Naive thymus-derived CD8-positive, alpha-beta T cell (primary cell): ENCODE data around the gene PNKD. TPM values are rescaled to one million over a fixed set of nuclear protein-coding genes. Genes with fewer than 3 reads are reported as not detected.

Experiments
- ATAC-seq, 2 donors: fragments of 150-1000 bp; cut with Tn5 transposase in 1 of 2; sonication (Bioruptor Pico), chemical (Tn5 transposase) in 1 of 2; 1 replicate in 1 of 2; 2 replicates in 1 of 2; pipeline ENCODE4 v1.10.0; 2021; ENCODE audit warnings: mild to moderate bottlenecking in 2 of 2, moderate library complexity in 2 of 2
- POLR2A ChIA-PET: fragments of 350-600 bp; sonication (Branson Sonifier 250); formaldehyde crosslinking; loops from one replicate; lab custom pipeline; 2021; ENCODE audit warnings: antibody characterized with exemption; lab: Charles Lee
- DNase-seq, 10 donors: peaks; one replicate each; pipeline versions ENCODE4 v3.0.0 to v3.0.0-alpha.2; 2020 to 2022
- H3K27ac Mint-ChIP-seq, 10 donors: one replicate each; pipeline ENCODE4 v1.8.0; 2020 to 2022; ENCODE audit warnings: mild to moderate bottlenecking in 10 of 10, mixed read lengths in 10 of 10, moderate library complexity in 4 of 10, inconsistent platforms in 1 of 10
- H3K27me3 Mint-ChIP-seq, 5 donors: one replicate each; pipeline ENCODE4 v1.8.0; 2021 to 2022; ENCODE audit warnings: mixed read lengths in 5 of 5
- H3K36me3 Mint-ChIP-seq, 3 donors: one replicate each; pipeline ENCODE4 v1.8.0; 2020 to 2022; ENCODE audit warnings: mixed read lengths in 3 of 3, mild to moderate bottlenecking in 2 of 3, inconsistent platforms in 1 of 3
- H3K4me1 Mint-ChIP-seq, 4 donors: one replicate each; pipeline ENCODE4 v1.8.0; 2021 to 2022; ENCODE audit warnings: mixed read lengths in 4 of 4
- H3K4me3 Mint-ChIP-seq, 10 donors: one replicate each; pipeline ENCODE4 v1.8.0; 2020 to 2022; ENCODE audit warnings: mild to moderate bottlenecking in 10 of 10, mixed read lengths in 10 of 10, moderate library complexity in 6 of 10, inconsistent platforms in 1 of 10
- H3K9me3 Mint-ChIP-seq, 9 donors: one replicate each; pipeline ENCODE4 v1.8.0; 2020 to 2022; ENCODE audit warnings: mixed read lengths in 9 of 9, mild to moderate bottlenecking in 3 of 9, inconsistent platforms in 1 of 9, moderate library complexity in 1 of 9
- microRNA-seq: library from miRNA; unstranded; fragments of <30 nt; microRNA quantifications from one replicate; pipeline ENCODE4 v1.2.0, GENCODE V29; 2022; ENCODE audit warnings: borderline microRNAs expressed
- polyA plus RNA-seq, 3 donors: library from polyadenylated mRNA; unstranded; fragments of 300-500 nt; fragmentation: Illumina TruSeq; gene quantifications; one replicate each; pipeline ENCODE4 v1.2.3, GENCODE V29; 2021
- total RNA-seq, 8 experiments: library from RNA in 2 of 8; stranded (reverse) in 2 of 8; gene quantifications; one replicate each; pipeline ENCODE4 v1.2.3 and lab custom pipeline; 2021 to 2026

PNKD gene
- total and polyA plus RNA-seq, 5 experiments from 2014 or later: 33.6 to 119 (median 108) TPM

- DNase-seq (peak in 1 of 10 donors; percentile 24), ATAC-seq (no peak)
- POLR2A ChIA-PET: interaction anchor here (1.2 to 1.5 kb wide), 2 partner anchors 20 to 91 kb away, joined by 3 to 5 read pairs; no protein-coding TSS in a partner anchor
- Mint-ChIP-seq H3K27me3 (no peaks in the 10 kb centered on the region), H3K36me3 (no peaks in the 10 kb centered on the region), H3K4me3 (peak overlapping the region in 1 of 10 donors; percentile 20), H3K27ac (peak overlapping the region in 3 of 10 donors; percentile 36 to 57 (median 38)), H3K9me3 (no peaks in the 10 kb centered on the region), H3K4me1 (peaks cover 16 to 49% (median 39%) of the 10 kb centered on the region in 4 donors)
These were observed 122.1 kb downstream of the PNKD start for GRCh38 chr2:218392459-218392858.

DNA sequence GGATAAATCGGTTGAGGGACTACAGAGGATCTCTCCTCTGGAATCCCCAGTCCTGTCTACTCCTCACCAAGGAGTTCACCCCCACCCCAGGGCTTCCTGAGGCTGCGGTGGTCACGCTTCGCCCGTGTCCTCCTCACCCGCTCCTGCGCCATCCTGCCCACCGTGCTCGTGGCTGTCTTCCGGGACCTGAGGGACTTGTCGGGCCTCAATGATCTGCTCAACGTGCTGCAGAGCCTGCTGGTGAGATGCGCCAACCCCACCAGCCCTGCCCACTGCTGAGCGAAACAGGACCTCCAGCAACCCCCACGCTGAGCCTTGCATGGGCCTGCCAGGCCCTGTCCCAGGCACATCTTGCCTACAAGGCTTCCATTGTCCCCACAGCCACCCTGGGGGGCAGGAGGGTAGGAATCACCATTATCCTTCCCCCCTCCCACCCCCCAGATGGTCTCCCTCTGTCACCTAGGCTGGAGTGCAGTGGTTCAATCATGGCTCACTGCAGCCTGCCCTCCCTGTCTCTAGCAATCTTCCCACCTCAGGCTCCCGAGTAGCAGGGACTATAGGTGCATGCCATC, 122.7 kb downstream of the PNKD start:
- POLR2A ChIA-PET: interaction anchor here (0.8 to 1.7 kb wide), 4 partner anchors 20 to 91 kb away, joined by 3 to 7 read pairs (median 4); partner anchors contain the start of gene CATIP
- Mint-ChIP-seq H3K27me3 (no peaks in the 10 kb centered on the region), H3K36me3 (no peaks in the 10 kb centered on the region), H3K9me3 (no peaks in the 10 kb centered on the region), H3K27ac (peak overlapping the region in 6 of 10 donors; percentile 20 to 57 (median 38)), H3K4me1 (peaks cover 19 to 54% (median 42%) of the 10 kb centered on the region in 4 donors), H3K4me3 (peak overlapping the region in 1 of 10 donors; percentile 20)
- ATAC-seq (no peak), DNase-seq (peak in 1 of 10 donors; percentile 61)

DNA sequence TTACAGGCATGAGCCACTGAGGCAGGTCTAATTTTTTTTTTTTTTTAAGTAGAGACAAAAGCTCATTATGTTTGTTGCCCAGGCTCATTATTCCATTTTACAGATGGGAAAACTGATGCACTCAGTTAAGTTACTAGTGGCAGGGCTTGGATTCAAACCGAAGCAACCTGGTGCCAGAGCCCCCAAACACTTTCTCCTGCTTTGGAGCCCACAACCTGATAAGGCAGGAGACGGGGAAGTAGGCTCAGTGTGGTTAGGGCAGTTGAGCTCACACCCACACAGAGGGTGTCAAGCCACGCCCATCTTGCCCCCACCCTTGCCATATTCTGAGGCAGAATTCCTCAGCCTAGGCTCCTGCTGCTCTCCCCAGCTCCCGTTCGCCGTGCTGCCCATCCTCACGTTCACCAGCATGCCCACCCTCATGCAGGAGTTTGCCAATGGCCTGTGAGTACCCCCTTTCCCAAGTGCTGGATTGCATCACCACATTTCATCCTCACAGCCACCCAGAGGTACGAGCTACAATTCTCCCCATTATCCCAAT, 123.5 kb downstream of the PNKD start:
- Mint-ChIP-seq H3K9me3 (no peaks in the 10 kb centered on the region), H3K27me3 (no peaks in the 10 kb centered on the region), H3K36me3 (no peaks in the 10 kb centered on the region), H3K4me1 (peaks cover 21 to 56% (median 44%) of the 10 kb centered on the region in 4 donors), H3K4me3 (peak overlapping the region in 3 of 10 donors; percentile 8 to 32 (median 20)), H3K27ac (peak overlapping the region in 9 of 10 donors; percentile 20 to 99 (median 51))
- DNase-seq (no peak), ATAC-seq (no peak)
- POLR2A ChIA-PET: interaction anchor here (0.7 to 4.2 kb wide), 11 partner anchors 9 to 123 kb away, joined by 3 to 69 read pairs (median 5); partner anchors contain the start of gene CATIP

- H3K9me3 Mint-ChIP-seq: no peaks in the 10 kb centered on the region
- peaks cover 21 to 56% (median 46%) of the 10 kb centered on the region in 4 donors for H3K4me1 Mint-ChIP-seq
- peak overlapping the region in 9 of 10 donors; percentile 43 to 99 (median 65) for H3K27ac Mint-ChIP-seq
- peak overlapping the region in 4 of 10 donors; percentile 8 to 32 (median 24) for H3K4me3 Mint-ChIP-seq
- peak in 1 of 10 donors; percentile 63 for DNase-seq
- no peak for ATAC-seq
- POLR2A ChIA-PET: interaction anchor here (0.5 to 4.2 kb wide), 14 partner anchors 9 to 124 kb away, joined by 3 to 69 read pairs (median 5); partner anchors contain the start of genes AAMP and PNKD
- H3K27me3 Mint-ChIP-seq: no peaks in the 10 kb centered on the region
- no peaks in the 10 kb centered on the region for H3K36me3 Mint-ChIP-seq
These were observed 124.2 kb downstream of the PNKD start for GRCh38 chr2:218394298-218395089.

GRCh38 chr2:218395090-218395444, 124.7 kb downstream of the PNKD start:
- POLR2A ChIA-PET: interaction anchor here (0.8 to 4.2 kb wide), 8 partner anchors 10 to 124 kb away, joined by 5 to 69 read pairs (median 16); partner anchors contain the start of genes AAMP and PNKD
- DNase-seq (no peak), ATAC-seq (no peak)
- Mint-ChIP-seq H3K4me1 (peaks cover 21 to 53% (median 44%) of the 10 kb centered on the region in 4 donors), H3K27ac (peak overlapping the region in 7 of 10 donors; percentile 29 to 99 (median 65)), H3K36me3 (no peaks in the 10 kb centered on the region), H3K27me3 (no peaks in the 10 kb centered on the region), H3K9me3 (no peaks in the 10 kb centered on the region), H3K4me3 (peak overlapping the region in 4 of 10 donors; percentile 25 to 68 (median 33))

- DNase-seq (peak in 1 of 10 donors; percentile 60), ATAC-seq (no peak)
- H3K27ac Mint-ChIP-seq: peak overlapping the region; percentile 86 to 100 (median 96)
- H3K9me3 Mint-ChIP-seq: no peaks in the 10 kb centered on the region
- peaks cover 21 to 53% (median 43%) of the 10 kb centered on the region in 4 donors for H3K4me1 Mint-ChIP-seq
- no peaks in the 10 kb centered on the region for H3K36me3 Mint-ChIP-seq
- H3K27me3 Mint-ChIP-seq: no peaks in the 10 kb centered on the region
- H3K4me3 Mint-ChIP-seq: peak overlapping the region; percentile 66 to 98 (median 85)
- POLR2A ChIA-PET: interaction anchor here (0.6 to 4.2 kb wide), 20 partner anchors 10 to 206 kb away, joined by 3 to 69 read pairs (median 6); partner anchors contain the start of genes AAMP, ARPC2, PNKD and TMBIM1
These were observed 125.1 kb downstream of the PNKD start for GRCh38 chr2:218395456-218395825.

GRCh38 chr2:218395826-218396687, 125.7 kb downstream of the PNKD start:
- peak; percentile 55 to 70 for ATAC-seq
- Mint-ChIP-seq H3K27me3 (no peaks in the 10 kb centered on the region), H3K27ac (peak overlapping the region; percentile 96 to 100 (median 98)), H3K9me3 (no peaks in the 10 kb centered on the region), H3K4me1 (peaks cover 21 to 54% (median 44%) of the 10 kb centered on the region in 4 donors), H3K4me3 (peak overlapping the region; percentile 89 to 98 (median 94)), H3K36me3 (peaks cover 0 to 2% (median 0%) of the 10 kb centered on the region in 3 donors)
- POLR2A ChIA-PET: interaction anchor here (0.6 to 4.2 kb wide), 21 partner anchors 10 to 853 kb away, joined by 3 to 69 read pairs (median 5); partner anchors contain the start of genes AAMP, ARPC2, PNKD and TMBIM1
- peak; percentile 91 to 99 (median 94) for DNase-seq

Small RNA genes within 50 kb of the gene (microRNA-seq; reads per million reads assigned to microRNA genes)
- gene MIR6513 (10.6 reads per million, percentile 28 among the genes with 10 or more reads in this experiment), gene MIR6810 (not detected)

Other genes with a start within 250 kb of the PNKD start
- gene RUFY4, start 201.3 kb upstream of the PNKD start, total RNA-seq: 1 to 10 TPM in 1 of 2 experiments, under 1 TPM in 1; 0.16 to 1.5 TPM
- gene RUFY4, start 201.3 kb upstream of the PNKD start, polyA plus RNA-seq: under 1 TPM in 1 of 3 donors, not detected in 2; 0.31 TPM
- gene CXCR2, start 144.5 kb upstream of the PNKD start, total RNA-seq: not detected
- 1 to 10 TPM in 1 of 3 donors, under 1 TPM in 1, not detected in 1; 0.23 to 1.5 TPM for gene CXCR2, start 144.5 kb upstream of the PNKD start, polyA plus RNA-seq
- gene CXCR1, start 103.6 kb upstream of the PNKD start, total RNA-seq: not detected
- gene CXCR1, start 103.6 kb upstream of the PNKD start, polyA plus RNA-seq: under 1 TPM in 1 of 3 donors, not detected in 2; 0.39 TPM
- gene ARPC2, start 53.3 kb upstream of the PNKD start, total RNA-seq: 100 to 1,000 TPM; 425 to 448 TPM
- gene ARPC2, start 53.3 kb upstream of the PNKD start, polyA plus RNA-seq: 100 to 1,000 TPM; 690 to 865 (median 728) TPM
- 1 to 10 TPM; 1.1 to 1.4 TPM for gene GPBAR1, start 9.5 kb upstream of the PNKD start, total RNA-seq
- under 1 TPM; 0.14 to 0.41 (median 0.28) TPM for gene GPBAR1, start 9.5 kb upstream of the PNKD start, polyA plus RNA-seq
- gene AAMP, start 382 bp upstream of the PNKD start, total RNA-seq: 10 to 100 TPM; 57.0 to 61.6 TPM
- 10 to 100 TPM; 77.0 to 93.6 (median 89.7) TPM for gene AAMP, start 382 bp upstream of the PNKD start, polyA plus RNA-seq
- gene TMBIM1, start 22.0 kb downstream of the PNKD start, total RNA-seq: 100 to 1,000 TPM in 1 of 2 experiments, 10 to 100 TPM in 1; 95.1 to 100 TPM
- gene TMBIM1, start 22.0 kb downstream of the PNKD start, polyA plus RNA-seq: 100 to 1,000 TPM in 1 of 3 donors, 10 to 100 TPM in 2; 75.8 to 114 (median 80.3) TPM
- gene CATIP, start 86.3 kb downstream of the PNKD start, total RNA-seq: not detected
- not detected for gene CATIP, start 86.3 kb downstream of the PNKD start, polyA plus RNA-seq
- gene SLC11A1, start 111.8 kb downstream of the PNKD start, total RNA-seq: 1 to 10 TPM in 1 of 2 experiments, under 1 TPM in 1; 0.47 to 1.2 TPM
- under 1 TPM; 0.27 to 0.90 (median 0.73) TPM for gene SLC11A1, start 111.8 kb downstream of the PNKD start, polyA plus RNA-seq
- 100 to 1,000 TPM; 143 to 144 TPM for gene CTDSP1, start 129.3 kb downstream of the PNKD start, total RNA-seq
- 10 to 100 TPM; 19.3 to 22.7 (median 19.8) TPM for gene CTDSP1, start 129.3 kb downstream of the PNKD start, polyA plus RNA-seq
- not detected for gene VIL1, start 148.6 kb downstream of the PNKD start, total RNA-seq
- gene VIL1, start 148.6 kb downstream of the PNKD start, polyA plus RNA-seq: under 1 TPM in 2 of 3 donors, not detected in 1; 0.03 to 0.05 TPM